K562 (cell line): ENCODE results near the gene NTRK1. TPM values are rescaled to one million over a fixed set of nuclear protein-coding genes. Genes with fewer than 3 reads are reported as not detected.

Experiments used
- ADNP ChIP-seq: fragments of 200-800 bp; sonication (Bioruptor generic); IDR thresholded peaks from 2 replicates; pipeline ENCODE4 v1.6.1; 2016; ENCODE audit warnings: missing genetic modification characterization, missing compliant biosample characterization
- C11orf30 ChIP-seq: fragments of 450-650 bp; IDR thresholded peaks from 2 replicates; pipeline ENCODE4 v1.6.1; 2016; ENCODE audit warnings: low read depth, mild to moderate bottlenecking
- CHD4 ChIP-seq: fragments of 200-600 bp; sonication (generic); IDR thresholded peaks from 3 replicates; pipeline ENCODE4 v1.6.1; 2012; ENCODE audit warnings: low read depth, mild to moderate bottlenecking, mixed read lengths, low read length, inconsistent platforms; ENCODE audit not compliant: insufficient read depth, insufficient replicate concordance, poor library complexity, severe bottlenecking
- FOXJ3 ChIP-seq: sonication (generic); formaldehyde crosslinking; IDR thresholded peaks from 2 replicates; pipeline ENCODE4 v1.4.0; 2020; ENCODE audit warnings: mild to moderate bottlenecking, missing genetic modification reagents
- HLTF ChIP-seq: fragments of 450-650 bp; IDR thresholded peaks from 2 replicates; pipeline ENCODE4 v1.6.1; 2016
- HMG20A ChIP-seq: fragments of 450-650 bp; formaldehyde crosslinking; conservative IDR thresholded peaks from 2 replicates; pipeline ENCODE4 v1.4.0; 2020; ENCODE audit warnings: mild to moderate bottlenecking, mixed read lengths
- HNRNPH1 ChIP-seq: fragments of 200-400 bp; formaldehyde crosslinking; optimal IDR thresholded peaks from 2 replicates; pipeline ENCODE3; 2017; ENCODE audit warnings: low read depth, mild to moderate bottlenecking, low read length, moderate library complexity
- HNRNPL ChIP-seq: fragments of 200-400 bp; formaldehyde crosslinking; IDR thresholded peaks from 2 replicates; pipeline ENCODE4 v1.6.1; 2017; ENCODE audit warnings: low read depth, mild to moderate bottlenecking, low read length
- JUND ChIP-seq, 2 experiments: IDR thresholded peaks; 2 replicates in 1 of 2; 3 replicates in 1 of 2; pipeline ENCODE4 v1.6.1; 2011; ENCODE audit warnings: borderline replicate concordance in 2 of 2, low read depth in 2 of 2, low read length in 2 of 2, improper control_type of control experiment in 1 of 2, missing biosample characterization in 1 of 2, missing genetic modification characterization in 1 of 2, missing genetic modification reagents in 1 of 2
- MYC ChIP-seq, 2 experiments: fragments of 250-450 bp in 1 of 2; sonication (Bioruptor Pico) in 1 of 2; IDR thresholded peaks; 2 replicates each; pipeline versions ENCODE4 v1.5.1 to v1.6.1; 2012 to 2021; ENCODE audit warnings: low read depth in 2 of 2, borderline replicate concordance in 1 of 2, improper control_type of control experiment in 1 of 2, low read length in 1 of 2, mild to moderate bottlenecking in 1 of 2, moderate library complexity in 1 of 2
- NCOA6 ChIP-seq: fragments of 450-650 bp; IDR thresholded peaks from 2 replicates; pipeline ENCODE4 v1.6.1; 2017; ENCODE audit warnings: mild to moderate bottlenecking
- NCOR1 ChIP-seq: fragments of 450-650 bp; IDR thresholded peaks from 2 replicates; pipeline ENCODE4 v1.6.1; 2016; ENCODE audit warnings: mild to moderate bottlenecking, moderate library complexity
- SAFB2 ChIP-seq: fragments of 200-400 bp; formaldehyde crosslinking; IDR thresholded peaks from 2 replicates; pipeline ENCODE4 v1.6.1; 2018; ENCODE audit warnings: borderline replicate concordance, low read length, low read depth, moderate library complexity; ENCODE audit not compliant: severe bottlenecking
- SMARCA5 ChIP-seq: fragments of 450-650 bp; IDR thresholded peaks from 2 replicates; pipeline ENCODE4 v1.6.1; 2016
- SMC3 ChIP-seq: conservative IDR thresholded peaks from 2 replicates; pipeline ENCODE4 v1.6.1; 2011; ENCODE audit warnings: low read depth, low read length, improper control_type of control experiment; ENCODE audit not compliant: insufficient read depth
- SPI1 ChIP-seq: IDR thresholded peaks from 2 replicates; pipeline ENCODE4 v1.6.1; 2011; ENCODE audit warnings: low read depth, low read length, control low read depth, borderline replicate concordance
- SRSF1 ChIP-seq: fragments of 200-400 bp; formaldehyde crosslinking; IDR thresholded peaks from 2 replicates; pipeline ENCODE4 v1.6.1; 2017; ENCODE audit warnings: mild to moderate bottlenecking, low read depth, low read length, moderate library complexity
- SUPT5H ChIP-seq: fragments of 450-650 bp; IDR thresholded peaks from 2 replicates; pipeline ENCODE4 v1.6.1; 2016
- TEAD1 ChIP-seq, 2 experiments: fragments of 450-650 bp in 1 of 2; sonication (generic) in 1 of 2; formaldehyde crosslinking; IDR thresholded peaks; 2 replicates each; pipeline versions ENCODE4 v1.4.0 to v1.8.0; 2020 to 2022; ENCODE audit warnings: mild to moderate bottlenecking in 2 of 2, missing genetic modification reagents in 1 of 2
- TEAD4 ChIP-seq, 2 experiments: sonication (generic) in 1 of 2; formaldehyde crosslinking in 1 of 2; IDR thresholded peaks; 2 replicates each; pipeline versions ENCODE4 v1.6.1 to v1.8.0; 2012 to 2022; ENCODE audit warnings: borderline replicate concordance in 1 of 2, inconsistent platforms in 1 of 2, low read length in 1 of 2, mild to moderate bottlenecking in 1 of 2, missing genetic modification reagents in 1 of 2
- TFAM ChIP-seq: fragments of 250-450 bp; sonication (Bioruptor Pico); conservative IDR thresholded peaks from 2 replicates; pipeline ENCODE4 v1.5.0; 2021; ENCODE audit warnings: mild to moderate bottlenecking, moderate library complexity
- THRAP3 ChIP-seq: fragments of 450-650 bp; IDR thresholded peaks from 2 replicates; pipeline ENCODE4 v1.6.1; 2016; ENCODE audit warnings: mild to moderate bottlenecking, inconsistent platforms, borderline replicate concordance
- ZKSCAN1 ChIP-seq: fragments of 150-350 bp; IDR thresholded peaks from 2 replicates; pipeline ENCODE4 v1.6.1; 2016; ENCODE audit warnings: low read depth, low read length
- ZNF143 ChIP-seq: sonication (generic); formaldehyde crosslinking; IDR thresholded peaks from 2 replicates; pipeline ENCODE4 v1.9.0; 2022; ENCODE audit warnings: mild to moderate bottlenecking, missing genetic modification reagents
- ZNF184 ChIP-seq: sonication (generic); formaldehyde crosslinking; IDR thresholded peaks from 2 replicates; pipeline ENCODE4 v1.5.0; 2020; ENCODE audit warnings: missing genetic modification reagents
- ZNF384 ChIP-seq: IDR thresholded peaks from 2 replicates; pipeline ENCODE4 v1.6.1; 2012; ENCODE audit warnings: low read depth, low read length, improper control_type of control experiment
- ZNF764 ChIP-seq: fragments of 250-450 bp; sonication (Bioruptor Pico); IDR thresholded peaks from 2 replicates; pipeline ENCODE4 v1.4.0; 2020; ENCODE audit warnings: low read depth, mild to moderate bottlenecking, moderate library complexity
- ZNF780A ChIP-seq: fragments of 250-450 bp; sonication (Bioruptor Pico); IDR thresholded peaks from 2 replicates; pipeline ENCODE4 v1.5.0; 2021; ENCODE audit warnings: mild to moderate bottlenecking
- polyA plus RNA-seq, 8 experiments: library from polyadenylated mRNA; depleted of rRNA in 4 of 8; stranded (reverse) in 5 of 8; unstranded in 3 of 8; fragments of >200 nt; fragmentation: Nextera tagmentation in 2 of 8; fragmentation: Illumina TruSeq in 1 of 8; extraction: Ambion mirVana in 2 of 8; extraction: Trizol in 1 of 8; gene quantifications; 2 replicates each; pipeline versions ENCODE4 v1.2.1 to v1.2.3, GENCODE V29; 2011 to 2014; ENCODE audit warnings: inconsistent platforms in 1 of 8, missing spikeins in 1 of 8
- total RNA-seq, 7 experiments: library from RNA; depleted of rRNA in 6 of 7; stranded (reverse); fragments of >200 nt in 6 of 7; fragmentation: Illumina TruSeq in 2 of 7; extraction: Trizol in 2 of 7; gene quantifications; 2 replicates each; pipeline versions ENCODE4 v1.2.1 to v1.2.3, GENCODE V29; 2011 to 2021; ENCODE audit warnings: low replicate concordance in 1 of 7
- TF ChIP-seq, protein P1 (sequence below): sonication (generic); formaldehyde crosslinking; IDR thresholded peaks from 2 replicates; pipeline ENCODE4 v1.4.0; 2020; ENCODE audit warnings: mild to moderate bottlenecking, missing genetic modification reagents

The NTRK1 gene
- total and polyA plus RNA-seq, 9 of the 15 experiments (the other 6 are each of a cell fraction or from before 2014, with no cell fraction given): 0.46 to 30.0 (median 7.9) TPM

GRCh38 chr1:156927215-156928042 is 66.8 kb downstream of the NTRK1 start (continued):
- TF ChIP-seq TEAD1 (CRISPR knock-in tag; IDR thresholded peaks at IDR 0.05) (no peak), TFAM (CRISPR knock-in tag) (no peak), ZKSCAN1 (no peak), C11orf30 (no peak), SRSF1 (no peak), THRAP3 (no peak), HLTF (no peak), HNRNPH1 (no peak), ZNF780A (CRISPR knock-in tag) (no peak), TEAD4 (IDR thresholded peaks at IDR 0.05; ENCODE audit: low read length) (no peak), TEAD4 (CRISPR knock-in tag; IDR thresholded peaks at IDR 0.05; ENCODE audit: borderline replicate concordance) (no peak), NCOA6 (no peak), ADNP (tag) (no peak), SMARCA5 (no peak), SMC3 (peak; percentile 81), MYC (IDR thresholded peaks at IDR 0.05; ENCODE audit: low read depth, low read length) (no peak), MYC (CRISPR knock-in tag; IDR thresholded peaks at IDR 0.05; ENCODE audit: borderline replicate concordance, low read depth) (no peak), HNRNPL (no peak), FOXJ3 (CRISPR knock-in tag) (no peak), SPI1 (no peak), JUND (IDR thresholded peaks at IDR 0.05; ENCODE audit: borderline replicate concordance, low read depth, low read length) (no peak), JUND (tag; IDR thresholded peaks at IDR 0.05; ENCODE audit: borderline replicate concordance, low read depth, low read length) (no peak; the same call in 2 of the 3 replicates), CHD4 (no peak), NCOR1 (no peak), ZNF764 (CRISPR knock-in tag) (no peak), ZNF384 (no peak), ZNF184 (CRISPR knock-in tag) (no peak), SAFB2 (no peak), HMG20A (no peak), SUPT5H (no peak), ZNF143 (CRISPR knock-in tag) (no peak)
- TF ChIP-seq, protein P1, sequence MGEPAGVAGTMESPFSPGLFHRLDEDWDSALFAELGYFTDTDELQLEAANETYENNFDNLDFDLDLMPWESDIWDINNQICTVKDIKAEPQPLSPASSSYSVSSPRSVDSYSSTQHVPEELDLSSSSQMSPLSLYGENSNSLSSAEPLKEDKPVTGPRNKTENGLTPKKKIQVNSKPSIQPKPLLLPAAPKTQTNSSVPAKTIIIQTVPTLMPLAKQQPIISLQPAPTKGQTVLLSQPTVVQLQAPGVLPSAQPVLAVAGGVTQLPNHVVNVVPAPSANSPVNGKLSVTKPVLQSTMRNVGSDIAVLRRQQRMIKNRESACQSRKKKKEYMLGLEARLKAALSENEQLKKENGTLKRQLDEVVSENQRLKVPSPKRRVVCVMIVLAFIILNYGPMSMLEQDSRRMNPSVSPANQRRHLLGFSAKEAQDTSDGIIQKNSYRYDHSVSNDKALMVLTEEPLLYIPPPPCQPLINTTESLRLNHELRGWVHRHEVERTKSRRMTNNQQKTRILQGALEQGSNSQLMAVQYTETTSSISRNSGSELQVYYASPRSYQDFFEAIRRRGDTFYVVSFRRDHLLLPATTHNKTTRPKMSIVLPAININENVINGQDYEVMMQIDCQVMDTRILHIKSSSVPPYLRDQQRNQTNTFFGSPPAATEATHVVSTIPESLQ (CRISPR knock-in tag): no peak
